A673 (cell line): ENCODE data around the gene SP2.

Experiments used
- CTCF ChIP-seq: fragments of 300-800, 200-600 bp; sonication (generic); conservative IDR thresholded peaks from 2 replicates; pipeline ENCODE4 v1.5.1; 2017; ENCODE audit warnings: low read depth, mild to moderate bottlenecking, antibody characterized with exemption, low read length, moderate library complexity, mixed read lengths
- EZH2 ChIP-seq: fragments of 200-600 bp; sonication (generic); IDR thresholded peaks from 2 replicates; pipeline ENCODE4 v1.6.1; 2017; ENCODE audit warnings: borderline replicate concordance, low read depth, mild to moderate bottlenecking, mixed read lengths, antibody characterized with exemption, low read length; ENCODE audit not compliant: poor library complexity, severe bottlenecking

- TF ChIP-seq CTCF (no peak), EZH2 (no peak)
These were observed 23.0 kb downstream of the SP2 start for GRCh38 chr17:47918991-47919390.
